SU-DHL-6 (cell line): ENCODE results near the gene PLIN3.
A peak's percentile ranks its signal among the peaks of the same experiment; 100 is the strongest.

Experiments
- H2AFZ ChIP-seq: fragments of 200-600 bp; sonication (generic); 2 replicates; pipeline ENCODE4 v1.6.1; 2014; ENCODE audit warnings: low read depth, mild to moderate bottlenecking, moderate library complexity, mixed read lengths, antibody characterized with exemption, low read length; ENCODE audit not compliant: severe bottlenecking
- H3F3A ChIP-seq: fragments of 200-600 bp; shearing (Covaris generic); 2 replicates; pipeline ENCODE4 v1.6.0; 2016; ENCODE audit warnings: antibody characterized with exemption, mild to moderate bottlenecking; ENCODE audit not compliant: insufficient read depth
- H3K27ac ChIP-seq: fragments of 200-600 bp; sonication (generic); 2 replicates; pipeline ENCODE4 v1.5.1; 2016; ENCODE audit warnings: low read depth, mild to moderate bottlenecking, low read length, moderate library complexity, mixed read lengths
- H3K27me3 ChIP-seq: fragments of 200-600 bp; sonication (generic), shearing (Covaris generic); 2 replicates; pipeline ENCODE4 v1.6.0; 2014; ENCODE audit warnings: mild to moderate bottlenecking, low read length
- H3K36me3 ChIP-seq: fragments of 200-600 bp; sonication (generic); 2 replicates; pipeline ENCODE4 v1.6.1; 2014; ENCODE audit warnings: mild to moderate bottlenecking, low read length, mixed read lengths
- H3K4me2 ChIP-seq: fragments of 300-600, 200-600 bp; shearing (Covaris generic), sonication (generic); 2 replicates; pipeline ENCODE4 v1.6.0; 2014; ENCODE audit warnings: low read length, low read depth, mild to moderate bottlenecking; ENCODE audit not compliant: poor library complexity, severe bottlenecking
- H3K4me3 ChIP-seq: fragments of 200-600 bp; sonication (generic); 2 replicates; pipeline ENCODE4 v1.5.1; 2014; ENCODE audit warnings: antibody characterized with exemption, low read length, mild to moderate bottlenecking, mixed read lengths; ENCODE audit not compliant: insufficient read depth, poor library complexity, severe bottlenecking
- H3K79me2 ChIP-seq: fragments of 200-600 bp; sonication (generic); 2 replicates; pipeline ENCODE4 v1.6.1; 2014; ENCODE audit warnings: mild to moderate bottlenecking, low read length, moderate library complexity; ENCODE audit not compliant: insufficient read depth
- H3K9ac ChIP-seq: fragments of 200-600 bp; sonication (generic); 2 replicates; pipeline ENCODE4 v1.7.0; 2014; ENCODE audit warnings: mild to moderate bottlenecking, low read length
- H3K9me2 ChIP-seq: fragments of 200-600 bp; sonication (generic); replicated peaks from 2 replicates; pipeline ENCODE4 v1.6.1; 2014; ENCODE audit warnings: low read length; ENCODE audit not compliant: insufficient read depth
- H3K9me3 ChIP-seq: fragments of 200-600 bp; sonication (generic); 2 replicates; pipeline ENCODE4 v1.6.1; 2014; ENCODE audit warnings: low read length, mixed read lengths; ENCODE audit not compliant: insufficient read depth
- H4K20me1 ChIP-seq: fragments of 200-600 bp; sonication (generic); 2 replicates; pipeline ENCODE4 v1.6.1; 2014; ENCODE audit warnings: low read depth, mild to moderate bottlenecking, antibody characterized with exemption, low read length, moderate library complexity, mixed read lengths
- CTCF ChIP-seq: fragments of 200-600 bp; sonication (generic); IDR thresholded peaks from one replicate; pipeline ENCODE4 v1.5.1; 2017; ENCODE audit warnings: antibody characterized with exemption, mild to moderate bottlenecking, low read length, moderate library complexity; ENCODE audit not compliant: insufficient read depth, poor library complexity, severe bottlenecking
- EZH2phosphoT487 ChIP-seq: fragments of 200-600 bp; sonication (generic), shearing (Covaris generic); conservative IDR thresholded peaks from 2 replicates; pipeline ENCODE4 v1.6.1; 2018; ENCODE audit warnings: mild to moderate bottlenecking, antibody characterized with exemption, low read length, moderate library complexity, mixed read lengths

Gene PLIN3

DNA sequence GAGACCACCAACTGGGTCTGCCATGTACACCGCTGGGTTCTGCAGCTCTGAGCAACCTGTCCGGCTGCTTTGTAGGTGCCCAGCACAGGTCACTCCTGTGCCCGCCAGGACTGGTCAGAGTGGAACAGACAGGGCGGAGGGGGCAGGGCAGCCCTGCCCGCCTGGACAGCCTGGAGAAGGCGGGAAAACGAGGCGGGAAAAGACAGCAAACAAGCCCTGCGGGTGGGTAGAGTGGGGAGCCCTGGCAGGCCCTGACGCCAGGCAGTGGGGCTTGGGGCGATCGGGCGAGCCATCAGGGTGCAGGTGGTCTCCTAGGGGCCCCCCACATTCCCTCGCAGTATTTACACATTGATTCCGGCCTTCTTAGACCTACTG, 41.3 kb upstream of the PLIN3 start:
- H3K4me3 ChIP-seq = no peak overlapping the region
- peaks cover 36% of the 10 kb centered on the region for H3K79me2 ChIP-seq
- no peaks in the 10 kb centered on the region for H3K9me3 ChIP-seq
- H2AFZ ChIP-seq = peak overlapping the region; percentile 80
- no peak overlapping the region for H3K27ac ChIP-seq
- TF ChIP-seq EZH2phosphoT487 (no peak), CTCF (no peak)
- H4K20me1 ChIP-seq = no peaks in the 10 kb centered on the region
- peaks cover 25% of the 10 kb centered on the region for H3F3A ChIP-seq
- peak overlapping the region; percentile 60 for H3K4me2 ChIP-seq
- H3K27me3 ChIP-seq = no peaks in the 10 kb centered on the region
- peak overlapping the region; percentile 93 for H3K9ac ChIP-seq
- H3K36me3 ChIP-seq = peaks cover 8% of the 10 kb centered on the region; the same call in 1 of the 2 replicates
- no peaks in the 10 kb centered on the region for H3K9me2 ChIP-seq

DNA sequence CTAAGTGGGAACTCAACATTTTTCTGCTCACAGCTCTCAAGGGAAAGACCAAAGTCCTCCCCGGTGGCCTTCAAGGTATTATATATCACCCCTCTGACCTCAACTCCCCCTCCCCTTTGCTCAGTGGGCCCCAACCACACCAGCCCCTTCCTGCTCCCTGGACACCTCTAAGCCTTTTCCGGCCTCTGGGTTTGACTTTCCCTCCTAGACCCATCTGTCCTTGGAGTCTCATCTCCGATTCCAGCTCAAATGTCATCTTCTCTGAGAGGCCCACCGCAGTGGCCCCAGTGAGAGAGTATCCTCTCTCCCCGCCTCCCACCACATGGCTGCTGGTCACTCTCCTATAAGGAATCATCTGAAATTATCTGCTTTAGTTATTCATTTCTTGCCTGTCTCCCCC, 40.9 kb upstream of the PLIN3 start:
- H3K9ac ChIP-seq = peak overlapping the region; percentile 93
- H3K36me3 ChIP-seq = peaks cover 8% of the 10 kb centered on the region; the same call in 1 of the 2 replicates
- H4K20me1 ChIP-seq = no peaks in the 10 kb centered on the region
- no peak for TF ChIP-seq CTCF
- no peak for TF ChIP-seq EZH2phosphoT487
- peaks cover 25% of the 10 kb centered on the region for H3F3A ChIP-seq
- H3K79me2 ChIP-seq = peaks cover 32% of the 10 kb centered on the region
- H3K9me3 ChIP-seq = no peaks in the 10 kb centered on the region
- no peak overlapping the region for H2AFZ ChIP-seq
- no peaks in the 10 kb centered on the region for H3K9me2 ChIP-seq
- no peak overlapping the region for H3K4me2 ChIP-seq
- H3K27me3 ChIP-seq = no peaks in the 10 kb centered on the region
- H3K4me3 ChIP-seq = no peak overlapping the region
- H3K27ac ChIP-seq = no peak overlapping the region

DNA sequence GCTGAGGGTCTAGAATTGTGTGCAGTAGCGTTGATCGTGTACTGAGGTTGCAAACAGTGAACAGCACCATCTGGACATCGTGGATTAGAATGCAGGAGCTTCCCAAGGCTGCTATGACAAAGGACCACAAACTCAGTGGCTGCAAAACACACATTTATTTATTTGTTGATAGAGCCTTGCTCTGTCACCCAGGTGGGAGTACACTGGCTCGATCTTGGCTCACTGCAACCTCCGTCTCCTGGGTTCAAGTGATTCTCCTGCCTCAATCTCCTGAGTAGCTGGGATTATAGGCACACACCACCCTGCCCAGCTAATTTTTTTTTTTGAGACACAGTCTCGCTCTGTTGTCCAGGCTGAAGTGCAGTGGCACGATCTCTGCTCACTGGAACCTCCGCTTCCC, 39.5 kb upstream of the PLIN3 start:
- Histone ChIP-seq H3K9me3 (no peaks in the 10 kb centered on the region), H3K9ac (no peak overlapping the region), H2AFZ (no peak overlapping the region), H3K27ac (no peak overlapping the region), H4K20me1 (no peaks in the 10 kb centered on the region), H3F3A (peaks cover 25% of the 10 kb centered on the region), H3K9me2 (no peaks in the 10 kb centered on the region), H3K36me3 (no peaks in the 10 kb centered on the region), H3K79me2 (peaks cover 18% of the 10 kb centered on the region), H3K27me3 (no peaks in the 10 kb centered on the region), H3K4me2 (no peak overlapping the region), H3K4me3 (no peak overlapping the region)
- TF ChIP-seq CTCF = no peak
- no peak for TF ChIP-seq EZH2phosphoT487
